HG03565 (cell line): ENCODE data around the gene SUGCT.
"Not testable (repeated sequence)": the region's sequence is repeated elsewhere in the genome, so short reads cannot be mapped to it uniquely, and the experiment has no call there.

ENCODE experiments used
- ATAC-seq: cut with Tn5 transposase; IDR thresholded peaks from one replicate; pipeline ENCODE4 v1.9.1; 2021; ENCODE audit warnings: mild to moderate bottlenecking, moderate library complexity; ENCODE audit not compliant: unreplicated experiment

The SUGCT gene

DNA sequence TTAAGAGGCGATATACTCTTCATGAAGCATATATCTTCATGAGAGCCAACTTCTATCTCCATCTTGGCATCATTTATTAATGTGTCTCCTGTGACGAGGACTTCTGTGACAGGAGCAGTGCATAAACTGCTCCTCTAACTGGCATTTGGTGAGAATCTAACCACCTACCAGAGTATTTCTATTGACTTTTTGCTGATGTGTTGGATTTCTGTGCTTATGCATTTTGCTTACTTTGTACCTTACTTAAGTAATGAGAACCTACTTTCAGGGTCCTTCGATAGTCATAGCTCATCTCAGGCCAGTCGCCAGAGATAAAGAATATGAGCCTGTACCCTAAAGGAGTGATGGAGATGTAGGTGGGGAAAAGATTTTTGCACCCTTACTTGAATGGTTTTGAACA, 265.7 kb downstream of the SUGCT start:
- ATAC-seq: no peak

DNA sequence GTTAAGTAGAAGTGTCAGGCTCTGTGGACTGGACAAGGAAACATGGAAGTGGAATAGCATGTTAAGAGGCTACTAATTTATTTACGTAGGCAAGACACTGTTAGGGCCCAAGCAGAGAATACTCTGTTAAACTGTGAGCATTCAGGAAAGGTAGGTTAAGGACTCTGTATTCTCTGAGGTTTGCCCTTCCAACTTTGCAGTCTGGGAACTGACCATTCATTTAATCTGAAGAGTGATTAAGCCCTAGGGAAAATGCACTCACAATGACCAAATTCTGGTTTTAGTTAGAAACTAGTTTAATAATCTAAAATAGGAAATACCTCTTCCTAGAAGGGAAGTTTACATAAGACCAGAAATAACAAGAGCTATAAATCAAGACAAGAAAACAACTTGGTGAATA, 266.6 kb downstream of the SUGCT start:
- ATAC-seq: no peak

DNA sequence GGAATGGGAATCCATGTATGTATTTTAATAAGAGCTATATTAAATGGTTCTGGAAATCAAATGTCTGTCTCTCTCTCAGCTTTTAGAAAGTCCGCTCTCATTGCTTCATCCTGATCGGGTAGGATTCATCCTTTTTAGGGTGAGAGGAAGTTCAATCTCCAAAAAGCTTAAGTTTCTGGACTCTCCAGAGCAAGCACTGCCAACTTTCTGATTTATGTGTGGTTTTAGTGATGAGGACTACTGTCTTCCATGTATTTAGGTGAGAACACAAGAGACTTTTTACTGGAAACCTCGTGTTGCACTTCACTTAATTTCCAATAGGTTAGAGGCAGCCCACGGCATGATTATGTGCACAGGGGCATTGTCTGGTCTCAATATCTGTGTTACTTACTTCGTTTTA, 267.9 kb downstream of the SUGCT start:
- no peak for ATAC-seq

DNA sequence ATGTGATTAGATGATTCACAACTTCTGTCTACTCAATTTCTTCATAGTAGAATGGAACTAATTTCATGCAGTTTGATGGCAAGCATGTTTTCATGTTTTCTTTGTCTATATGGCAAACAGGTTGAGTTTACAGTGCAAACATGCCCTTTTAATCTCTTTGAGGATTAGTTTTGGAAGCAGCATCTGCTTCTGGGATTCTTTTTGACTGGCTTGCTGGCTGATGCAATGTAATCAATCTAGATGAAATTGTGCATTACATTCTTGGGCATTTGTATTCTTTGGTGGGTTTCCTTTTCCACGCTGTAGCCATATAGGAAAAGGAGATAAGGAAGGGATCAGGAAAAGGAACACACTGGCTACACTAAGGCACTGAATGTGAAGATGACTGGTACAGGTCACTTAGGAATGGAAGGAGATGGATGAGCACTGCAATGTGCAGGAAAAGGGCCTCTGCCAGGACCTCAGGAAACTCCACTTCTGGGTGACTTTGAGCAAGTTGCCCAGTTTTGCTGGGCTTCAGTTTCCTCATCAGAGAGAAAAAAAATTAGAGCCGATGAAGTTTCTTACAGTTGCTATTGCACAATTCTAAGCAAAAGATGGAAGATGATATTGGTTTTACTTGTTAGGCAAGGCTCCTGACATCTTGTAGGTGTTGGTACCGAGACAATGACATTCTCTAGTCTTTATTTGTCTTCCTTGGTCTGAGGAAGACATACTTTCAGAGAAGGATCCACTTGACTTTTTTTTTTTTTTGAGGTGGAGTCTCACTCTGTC, 269.1 kb downstream of the SUGCT start:
- ATAC-seq: no peak

DNA sequence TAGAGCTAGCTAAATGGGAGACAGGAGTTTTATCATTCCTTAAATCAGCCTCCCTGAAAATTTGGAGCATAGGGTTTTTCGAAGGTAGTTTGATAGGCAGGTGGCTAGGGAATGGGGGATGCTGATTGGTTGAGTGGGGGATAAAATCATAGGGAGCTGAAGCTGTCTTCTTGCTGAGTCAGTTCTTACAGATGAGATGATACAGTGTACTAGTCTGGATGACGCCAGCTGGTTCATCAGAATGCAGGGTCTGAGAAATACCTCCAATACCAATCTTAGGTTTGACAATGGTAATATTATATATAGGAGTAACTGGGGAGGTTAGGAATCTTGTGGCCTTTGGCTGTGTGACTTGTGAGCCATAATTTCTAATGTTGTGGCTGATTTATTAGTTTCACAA, 271.2 kb downstream of the SUGCT start:
- ATAC-seq: no peak

DNA sequence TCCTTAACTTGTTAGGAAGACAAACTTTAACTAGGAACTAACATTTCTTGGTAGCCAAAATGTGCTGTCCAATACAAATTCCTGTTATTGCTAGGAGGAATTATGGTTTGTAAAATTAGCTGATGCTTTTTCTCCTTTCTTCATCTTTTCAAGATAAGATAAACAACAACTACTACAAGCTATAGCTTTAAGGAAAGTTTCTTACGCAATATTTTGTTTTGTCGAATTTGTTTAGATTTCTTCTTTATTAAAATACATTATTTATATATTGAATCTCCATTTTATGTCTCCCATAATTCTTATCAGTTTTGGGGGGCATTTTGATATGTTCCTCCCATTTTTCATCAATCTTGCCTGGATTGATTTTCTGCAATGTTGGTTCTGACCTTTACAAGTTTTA, 277.5 kb downstream of the SUGCT start:
- ATAC-seq: no peak

DNA sequence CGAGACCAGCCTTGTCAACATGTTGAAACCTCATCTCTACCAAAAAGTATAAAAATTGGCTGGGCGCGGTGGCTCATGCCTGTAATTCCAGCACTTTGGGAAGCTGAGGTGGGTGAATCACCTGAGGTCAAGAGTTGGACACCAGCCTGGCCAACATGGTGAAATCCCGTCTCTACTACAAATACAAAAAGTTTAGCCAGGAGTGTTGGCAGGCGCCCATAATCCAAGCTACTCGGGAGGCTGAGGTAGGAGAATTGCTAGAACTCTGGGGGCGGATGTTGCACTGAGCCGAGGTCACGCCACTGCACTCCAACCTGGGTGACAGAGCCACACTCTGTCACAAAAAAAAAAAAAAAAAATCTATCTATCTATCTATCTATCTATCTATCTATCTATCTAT, 279.9 kb downstream of the SUGCT start:
- not testable (repeated sequence) for ATAC-seq

DNA sequence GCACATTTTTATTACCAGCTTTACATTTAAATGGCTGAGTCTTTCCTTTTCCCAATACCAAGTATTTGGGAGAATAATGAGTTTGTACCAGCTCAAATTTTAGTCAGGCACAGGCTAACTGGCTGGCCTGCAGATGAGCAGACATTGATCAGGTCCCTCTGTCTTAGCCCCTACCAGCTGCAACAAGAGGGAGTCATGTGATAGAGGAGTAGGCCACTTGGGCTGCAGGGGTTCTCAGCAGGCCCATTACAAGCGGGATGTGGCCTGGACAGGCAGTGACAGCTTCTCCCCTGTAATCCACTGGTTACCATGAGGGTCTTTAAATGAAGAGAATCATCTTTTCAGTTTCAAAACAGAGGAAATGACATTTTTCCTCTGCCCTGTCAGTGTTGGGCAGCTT, 283.6 kb downstream of the SUGCT start:
- ATAC-seq: no peak

DNA sequence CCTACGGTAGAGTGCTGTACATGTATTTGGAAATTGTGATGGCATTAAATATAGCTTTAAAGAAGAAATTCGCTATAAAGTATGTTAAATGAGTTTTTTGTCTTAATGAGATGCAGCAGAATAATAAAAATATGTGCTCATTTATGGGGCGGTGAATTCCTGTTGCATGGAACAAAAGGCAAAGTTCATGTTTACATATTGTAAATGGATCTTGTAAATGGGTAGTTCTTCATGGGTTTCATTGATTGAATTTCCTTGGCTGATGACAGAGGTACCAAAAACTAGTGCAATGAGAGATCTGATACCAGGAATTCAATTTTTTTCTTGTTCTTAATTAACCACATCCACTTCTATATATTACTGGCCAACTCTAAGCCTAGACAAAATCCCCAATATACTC, 284.2 kb downstream of the SUGCT start:
- no peak for ATAC-seq

DNA sequence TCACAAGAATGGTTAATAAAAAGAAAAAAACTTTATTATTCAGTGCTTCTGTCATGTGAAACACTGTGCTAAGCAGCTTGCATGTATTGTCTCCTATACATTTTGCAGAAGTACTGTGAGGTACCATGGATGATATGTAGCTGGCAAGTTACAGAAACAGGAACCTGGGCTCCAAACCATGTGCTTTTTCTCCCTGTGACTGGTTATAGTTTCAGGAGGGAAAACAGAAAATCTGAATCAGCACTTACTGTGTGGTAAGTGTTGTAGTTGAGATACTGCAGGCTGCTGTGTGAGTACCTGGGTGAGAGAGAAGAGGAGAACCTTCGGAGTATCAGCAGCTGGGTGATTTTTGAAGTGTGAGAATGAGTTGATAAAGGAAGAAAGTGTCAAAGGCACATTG, 285.0 kb downstream of the SUGCT start:
- ATAC-seq: no peak

DNA sequence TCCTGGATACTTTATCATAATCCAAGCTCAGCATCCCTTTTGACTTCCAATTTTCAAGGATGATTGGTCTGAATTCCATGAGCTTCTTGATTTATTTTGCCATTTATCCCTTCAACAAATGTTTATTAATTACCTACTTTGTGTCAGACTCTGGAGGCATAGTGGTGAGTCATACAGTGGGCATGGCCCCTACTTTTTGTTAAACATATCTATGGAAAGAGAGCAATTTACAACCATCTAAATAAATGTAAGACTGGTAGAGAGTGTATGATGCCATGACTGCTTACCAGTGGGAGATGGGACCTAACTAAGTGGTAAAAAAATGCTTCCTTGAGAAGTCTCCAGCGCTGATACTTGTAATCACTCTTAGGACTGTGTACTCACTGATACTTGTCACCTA, 286.6 kb downstream of the SUGCT start:
- ATAC-seq: no peak

DNA sequence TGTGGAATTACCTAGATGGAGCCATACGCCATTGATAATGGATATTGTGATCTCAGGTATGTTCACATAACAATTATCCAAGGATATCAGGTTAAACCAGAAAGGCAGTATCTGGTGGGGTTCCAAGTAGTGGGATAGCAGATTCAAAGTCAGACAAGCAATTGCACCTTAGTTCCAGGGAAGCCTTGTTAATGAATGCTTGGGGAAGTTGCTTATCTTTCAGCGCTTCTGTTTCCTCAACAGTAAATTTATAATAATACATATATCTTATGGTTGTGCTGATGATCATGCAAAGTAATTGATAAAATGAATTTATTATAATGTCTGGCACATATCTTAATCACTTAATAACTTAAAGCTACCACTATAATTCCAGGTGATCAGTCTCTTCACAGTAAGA, 290.9 kb downstream of the SUGCT start:
- ATAC-seq: no peak

DNA sequence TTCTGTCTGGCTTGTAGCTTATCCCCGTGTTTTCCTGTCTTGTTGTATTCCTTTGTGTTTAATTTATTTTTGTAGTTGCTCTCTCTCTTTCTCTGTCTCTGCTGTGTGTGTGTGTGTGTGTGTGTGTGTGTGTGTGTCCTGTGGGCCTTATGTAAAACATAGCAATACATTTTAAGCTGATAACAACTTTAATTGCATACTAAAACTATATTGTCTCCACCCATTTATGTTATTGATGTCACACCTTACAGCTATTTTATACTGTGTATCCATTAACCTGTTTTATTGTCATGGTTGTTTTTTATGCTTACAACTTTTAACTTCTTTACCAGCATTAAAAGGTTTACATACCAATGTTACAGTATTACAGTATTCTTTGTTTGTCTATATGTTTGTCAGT, 293.6 kb downstream of the SUGCT start:
- ATAC-seq: no peak

DNA sequence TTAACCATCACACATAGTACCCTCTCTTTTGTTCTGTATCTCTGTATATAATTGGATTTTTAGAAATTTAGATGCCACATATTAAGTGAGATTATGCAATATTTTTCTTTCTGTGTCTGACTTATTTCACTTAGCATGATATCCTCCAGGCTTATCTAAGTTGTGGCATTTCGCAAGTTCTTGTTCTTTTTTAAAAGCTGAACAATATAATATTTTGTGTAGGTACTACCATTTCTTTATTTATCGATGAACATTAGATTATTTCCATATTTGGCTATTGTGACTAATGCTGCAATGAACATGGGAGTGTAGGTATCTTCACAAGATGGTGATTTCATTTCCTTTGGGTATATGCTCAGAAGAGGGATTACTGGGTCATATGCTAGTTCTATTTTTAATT, 295.0 kb downstream of the SUGCT start:
- ATAC-seq: no peak

DNA sequence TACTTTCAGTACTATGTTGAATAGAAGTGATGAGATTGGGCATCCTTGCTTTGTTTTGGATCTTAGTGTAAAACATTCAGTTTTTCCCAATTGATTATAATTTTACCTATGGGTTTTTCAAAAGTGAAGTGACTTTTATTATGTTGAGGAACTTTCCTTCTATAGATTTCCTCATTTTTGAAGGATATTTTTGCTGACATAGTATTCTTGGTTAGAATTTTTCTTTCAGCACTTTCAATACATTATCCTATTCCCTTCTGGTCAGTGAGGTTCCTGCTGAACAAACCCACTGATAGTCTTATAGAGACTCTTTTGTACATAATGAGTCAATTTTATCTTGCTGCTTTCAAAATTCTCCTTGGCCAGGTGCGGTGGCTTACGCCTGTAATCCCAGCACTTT, 297.2 kb downstream of the SUGCT start:
- no peak for ATAC-seq

DNA sequence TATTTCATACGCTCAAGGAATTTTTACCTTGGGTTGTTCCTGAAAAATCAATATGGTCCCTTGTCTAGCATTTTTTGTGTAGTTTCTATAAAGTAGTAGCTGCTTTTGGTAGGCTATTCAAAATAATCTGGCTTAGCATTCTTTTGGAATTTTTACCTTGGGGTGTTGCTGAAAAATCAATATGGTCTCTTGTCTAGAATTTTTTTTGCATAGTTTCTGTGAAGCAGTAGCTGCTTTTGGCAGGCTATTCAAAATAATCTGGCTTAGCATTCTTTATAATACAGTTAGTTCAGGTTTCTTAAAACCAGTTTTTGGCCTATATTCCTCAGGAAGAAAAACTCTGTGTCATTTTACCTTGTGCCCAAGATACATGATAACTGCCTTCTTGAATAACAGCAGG, 301.9 kb downstream of the SUGCT start:
- ATAC-seq: no peak

DNA sequence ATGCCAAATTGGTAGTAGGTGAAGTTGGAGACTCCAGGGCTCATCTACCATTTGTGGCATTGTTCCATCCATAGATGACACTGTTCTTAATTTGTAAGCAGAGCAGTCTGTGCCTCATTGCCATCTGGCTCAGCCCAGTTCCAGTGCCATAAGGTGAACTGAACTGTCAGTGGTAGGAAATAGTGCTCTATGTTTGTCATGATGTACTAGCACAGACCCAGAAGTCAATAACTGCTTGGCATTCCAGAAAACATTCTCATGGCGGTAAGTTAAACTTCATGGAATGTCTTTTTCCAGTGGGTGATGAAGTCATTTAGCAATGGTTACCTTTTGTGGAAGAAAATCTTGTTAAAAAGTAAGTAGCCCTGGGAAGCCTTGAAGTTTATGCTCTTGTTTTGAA, 302.7 kb downstream of the SUGCT start:
- ATAC-seq: no peak

DNA sequence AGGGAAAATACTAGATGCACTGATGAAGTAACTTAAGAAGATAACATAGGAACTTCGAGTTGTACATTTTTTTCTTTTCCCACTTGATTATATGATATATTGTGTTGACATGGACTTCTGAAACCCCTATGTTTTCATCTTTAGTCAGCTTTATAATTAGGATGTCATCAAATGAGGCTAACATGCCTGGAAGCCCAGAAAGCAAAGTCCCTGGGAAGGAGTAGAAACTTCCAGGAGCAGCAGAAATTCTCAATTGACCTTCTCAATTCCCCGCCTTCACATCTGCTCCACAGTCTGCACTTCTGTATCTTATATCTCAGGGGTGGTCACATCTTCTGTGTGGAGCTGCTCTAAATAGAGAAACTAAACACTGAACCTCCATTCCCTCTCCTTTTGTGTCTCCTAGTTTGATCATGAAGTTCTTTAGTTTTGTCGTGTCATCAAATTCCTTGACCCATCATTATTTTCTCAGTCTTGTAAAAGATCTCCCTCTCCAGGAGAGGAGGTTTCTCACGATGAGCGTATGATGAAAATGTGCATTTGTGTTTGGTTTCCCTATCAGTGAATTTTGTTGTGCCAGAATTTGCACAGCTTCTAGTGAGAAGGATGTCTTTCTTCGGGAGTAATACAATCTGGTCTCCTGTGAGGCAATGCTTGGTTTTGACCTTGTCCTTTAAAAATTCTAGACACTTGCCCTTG, 303.3 kb downstream of the SUGCT start:
- ATAC-seq: no peak

DNA sequence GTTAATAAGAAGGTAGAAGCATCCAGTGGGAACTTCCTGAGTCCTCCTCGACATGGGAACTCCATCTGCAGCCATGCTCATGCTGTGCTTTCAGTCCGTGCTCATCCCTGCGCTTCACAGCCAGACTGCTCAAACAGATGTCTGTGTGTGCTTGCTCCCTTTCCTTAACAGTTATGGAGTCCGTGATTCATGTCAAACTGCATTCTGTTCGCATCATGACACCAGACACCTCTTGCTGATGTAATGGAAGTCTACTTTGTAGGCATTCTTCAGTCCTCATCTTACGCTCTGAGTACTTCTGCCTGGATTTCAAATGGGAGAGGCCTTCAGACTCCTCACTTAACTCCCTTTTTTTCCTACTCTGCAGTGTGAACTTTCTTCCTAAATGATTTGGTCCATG, 304.9 kb downstream of the SUGCT start:
- no peak for ATAC-seq

DNA sequence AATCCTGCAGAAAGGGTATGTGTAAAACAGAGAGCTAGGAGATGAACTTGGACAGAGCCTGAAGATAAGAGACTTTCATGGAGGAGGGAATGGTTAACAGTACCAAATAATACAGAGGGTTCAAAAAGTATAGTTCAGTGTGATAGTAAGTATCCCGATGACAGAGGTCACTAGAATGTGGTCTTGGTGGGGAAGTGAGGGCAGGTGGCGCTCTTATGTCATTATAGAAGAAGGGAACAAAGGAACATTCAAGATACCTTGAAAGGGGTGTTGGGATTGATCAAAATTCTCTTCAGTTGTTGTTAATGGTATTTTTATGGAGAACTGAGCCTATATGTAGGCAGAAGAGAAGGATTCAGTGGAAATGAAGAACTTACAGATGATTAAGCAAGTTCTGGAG, 312.5 kb downstream of the SUGCT start:
- no peak for ATAC-seq

DNA sequence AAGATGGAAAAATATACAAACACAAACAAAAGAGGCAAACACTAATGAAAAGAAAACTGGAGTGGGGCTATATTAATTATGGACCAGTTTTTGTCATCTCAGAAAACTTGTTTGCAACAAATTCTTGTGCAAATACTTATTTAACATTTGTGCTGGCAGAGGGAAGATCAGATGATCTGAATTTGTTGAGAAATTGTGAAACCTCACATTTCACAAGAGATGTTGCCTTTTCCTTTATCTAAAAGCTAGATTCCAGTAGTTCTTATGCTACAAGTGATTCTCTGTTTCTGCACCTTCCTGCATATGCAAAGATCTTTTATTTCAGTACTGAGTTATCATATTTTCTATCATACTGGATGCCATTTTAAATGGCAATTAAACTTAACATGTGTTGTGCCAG, 320.7 kb downstream of the SUGCT start:
- ATAC-seq: no peak

DNA sequence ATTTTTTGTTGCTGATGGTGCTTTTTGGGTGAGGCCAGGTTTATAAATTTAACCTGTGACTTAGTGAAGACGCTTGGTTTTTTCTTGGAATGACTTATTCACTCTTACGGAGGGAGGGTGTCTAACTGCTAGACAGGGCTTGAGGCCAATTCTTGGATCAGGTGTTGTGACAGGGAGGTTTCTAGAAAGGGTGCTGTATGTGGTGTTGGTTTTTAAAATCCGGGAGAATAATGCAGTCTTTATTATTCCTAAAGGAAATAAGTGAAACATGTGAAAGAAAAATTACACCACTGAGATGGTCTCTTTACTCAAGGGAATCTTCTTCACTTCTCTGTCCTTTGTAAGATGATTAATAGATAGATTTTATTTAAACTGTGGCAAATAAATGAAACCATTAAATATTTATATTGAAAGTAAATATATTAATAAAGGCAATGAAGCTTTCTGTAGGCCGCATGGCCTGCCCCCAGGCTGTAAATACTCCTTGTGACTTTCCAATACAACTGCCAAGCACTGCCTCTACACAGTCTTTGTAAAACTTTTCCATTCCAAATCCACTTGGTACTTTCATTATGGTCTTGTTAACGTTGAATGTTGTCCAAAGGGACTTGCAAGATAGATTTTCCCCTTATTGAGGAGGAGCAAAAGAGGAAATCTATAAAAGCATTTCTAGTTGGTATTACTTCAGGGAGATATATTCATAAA, 323.1 kb downstream of the SUGCT start:
- ATAC-seq: no peak
